SK-N-SH (cell line): Measurements from ENCODE around the gene LURAP1L. TPM values are rescaled to one million over a fixed set of nuclear protein-coding genes. Genes with fewer than 3 reads are reported as not detected.

ENCODE experiments used
- CTCF ChIA-PET: fragments of 300-600, 350-600 bp; formaldehyde crosslinking; extraction: SDS; loops from one replicate; lab custom pipeline; 2021; lab: Yijun Ruan, JAX
- POLR2A ChIA-PET: fragments of 350-600 bp; sonication (Branson Sonifier 250); formaldehyde crosslinking; extraction: SDS; loops from one replicate; lab custom pipeline; 2020; ENCODE audit warnings: antibody characterized with exemption, inconsistent platforms; lab: Yijun Ruan, JAX
- DNase-seq: peaks from one replicate; pipeline ENCODE4 v3.0.0; 2012
- H2AFZ ChIP-seq: fragments of 200-600 bp; sonication (generic); 2 replicates; pipeline ENCODE4 v1.8.1; 2016; ENCODE audit warnings: antibody characterized with exemption, mild to moderate bottlenecking, low read depth
- H3F3A ChIP-seq: fragments of 200-600 bp; sonication (generic); replicated peaks from 2 replicates; pipeline ENCODE3; 2016; ENCODE audit warnings: antibody characterized with exemption, mild to moderate bottlenecking; ENCODE audit not compliant: insufficient read depth
- H3K27ac ChIP-seq, 2 experiments: fragments of 200-500 bp in 1 of 2; fragments of 200-600 bp in 1 of 2; sonication (Bioruptor generic) in 1 of 2; sonication (generic), shearing (Covaris generic) in 1 of 2; 2 replicates each; pipeline versions ENCODE4 v1.5.1 to v1.6.1; 2014 to 2016; ENCODE audit warnings: low read depth in 2 of 2, inconsistent platforms in 1 of 2, low read length in 1 of 2, mild to moderate bottlenecking in 1 of 2, mixed read lengths in 1 of 2
- H3K27me3 ChIP-seq: fragments of 200-600 bp; sonication (generic), shearing (Covaris generic); 2 replicates; pipeline ENCODE4 v1.6.1; 2016; ENCODE audit warnings: mixed run types; ENCODE audit not compliant: insufficient read depth
- H3K36me3 ChIP-seq, 2 experiments: fragments of 200-500 bp in 1 of 2; fragments of 200-600 bp in 1 of 2; sonication (Bioruptor generic) in 1 of 2; sonication (generic) in 1 of 2; replicated peaks in 1 of 2; 2 replicates each; pipeline versions ENCODE3 to v1.5.1; 2014 to 2016; ENCODE audit warnings: low read length in 1 of 2, mild to moderate bottlenecking in 1 of 2; ENCODE audit not compliant: insufficient read depth in 2 of 2, control insufficient read depth in 1 of 2
- H3K4me1 ChIP-seq, 2 experiments: fragments of 200-500 bp in 1 of 2; fragments of 200-600 bp in 1 of 2; sonication (Bioruptor generic) in 1 of 2; sonication (generic), shearing (Covaris generic) in 1 of 2; 2 replicates each; pipeline versions ENCODE4 v1.5.1 to v1.6.1; 2014 to 2016; ENCODE audit warnings: low read depth in 1 of 2, low read length in 1 of 2, mixed run types in 1 of 2; ENCODE audit not compliant: insufficient read depth in 2 of 2, control insufficient read depth in 1 of 2
- H3K4me2 ChIP-seq: fragments of 200-600 bp; sonication (generic), shearing (Covaris generic); 2 replicates; pipeline ENCODE4 v1.6.1; 2017; ENCODE audit warnings: mixed run types
- H3K4me3 ChIP-seq, 2 experiments: fragments of 200-500 bp in 1 of 2; fragments of 200-600 bp in 1 of 2; sonication (Bioruptor generic) in 1 of 2; sonication (generic), shearing (Covaris generic) in 1 of 2; 2 replicates each; pipeline versions ENCODE4 v1.5.1 to v1.8.1; 2014 to 2016; ENCODE audit warnings: low read depth in 2 of 2, inconsistent platforms in 1 of 2, low read length in 1 of 2, mild to moderate bottlenecking in 1 of 2, mixed read lengths in 1 of 2, moderate library complexity in 1 of 2
- H3K79me2 ChIP-seq: fragments of 200-600 bp; sonication (generic); 2 replicates; pipeline ENCODE4 v1.8.1; 2017; ENCODE audit warnings: mild to moderate bottlenecking; ENCODE audit not compliant: insufficient read depth
- H3K9ac ChIP-seq: fragments of 200-600 bp; sonication (generic); 2 replicates; pipeline ENCODE4 v1.6.1; 2017; ENCODE audit warnings: mixed run types
- H3K9me2 ChIP-seq: fragments of 200-600 bp; sonication (generic); 2 replicates; pipeline ENCODE4 v1.6.1; 2017; ENCODE audit warnings: mixed run types
- H3K9me3 ChIP-seq: fragments of 200-600 bp; sonication (generic); 2 replicates; pipeline ENCODE4 v1.6.1; 2017; ENCODE audit warnings: mixed run types, mild to moderate bottlenecking, moderate library complexity
- H4K20me1 ChIP-seq: fragments of 200-600 bp; sonication (generic); 2 replicates; pipeline ENCODE4 v1.6.1; 2017; ENCODE audit warnings: mild to moderate bottlenecking, mixed run types; ENCODE audit not compliant: insufficient read depth
- CHD2 ChIP-seq: fragments of 150-350 bp; IDR thresholded peaks from 2 replicates; pipeline ENCODE4 v1.6.1; 2018; ENCODE audit warnings: low read length; ENCODE audit not compliant: partially characterized antibody
- CTCF ChIP-seq: fragments of 200-600 bp; sonication (generic); IDR thresholded peaks from 2 replicates; pipeline ENCODE4 v1.6.1; 2017; ENCODE audit warnings: antibody characterized with exemption, mild to moderate bottlenecking, moderate library complexity
- GATA2 ChIP-seq: sonication (generic); formaldehyde crosslinking; IDR thresholded peaks from 2 replicates; pipeline ENCODE4 v1.5.0; 2020; ENCODE audit warnings: mild to moderate bottlenecking, missing genetic modification reagents
- NFIC ChIP-seq: IDR thresholded peaks from 2 replicates; pipeline ENCODE4 v1.4.0; 2012; ENCODE audit warnings: borderline replicate concordance
- POLR2AphosphoS5 ChIP-seq: IDR thresholded peaks from 2 replicates; pipeline ENCODE4 v1.6.1; 2012; ENCODE audit warnings: low read depth, low read length
- RAD21 ChIP-seq: IDR thresholded peaks from 2 replicates; pipeline ENCODE4 v1.6.1; 2012; ENCODE audit warnings: mild to moderate bottlenecking, low read length
- REST ChIP-seq: IDR thresholded peaks from 2 replicates; pipeline ENCODE4 v1.6.1; 2012; ENCODE audit warnings: mild to moderate bottlenecking, low read depth, low read length, moderate library complexity
- RFX5 ChIP-seq: IDR thresholded peaks from 2 replicates; pipeline ENCODE4 v1.6.1; 2012; ENCODE audit warnings: mild to moderate bottlenecking, improper control_type of control experiment, low read length
- SIN3A ChIP-seq: IDR thresholded peaks from 2 replicates; pipeline ENCODE4 v1.6.1; 2012; ENCODE audit warnings: low read depth, mild to moderate bottlenecking, low read length, moderate library complexity, borderline replicate concordance
- TAF1 ChIP-seq: IDR thresholded peaks from 2 replicates; pipeline ENCODE4 v1.6.1; 2012; ENCODE audit warnings: low read depth, mild to moderate bottlenecking, low read length, moderate library complexity, borderline replicate concordance
- TCF12 ChIP-seq: IDR thresholded peaks from 2 replicates; pipeline ENCODE4 v1.4.0; 2012
- YY1 ChIP-seq: IDR thresholded peaks from 2 replicates; pipeline ENCODE4 v1.4.0; 2012; ENCODE audit warnings: low read depth, mild to moderate bottlenecking
- ZBTB33 ChIP-seq: IDR thresholded peaks from 2 replicates; pipeline ENCODE4 v1.4.0; 2012; ENCODE audit warnings: low read depth, borderline replicate concordance
- WGBS: methylation state at CpG from one replicate; pipeline ENCODE4 v1.1.6; 2017; ENCODE audit warnings: low lambda C conversion rate; 5-methylcytosine and 5-hydroxymethylcytosine counted together
- polyA plus RNA-seq, 3 experiments: library from polyadenylated mRNA; depleted of rRNA; stranded (reverse); fragments of >200 nt; gene quantifications; 2 replicates each; pipeline ENCODE4 v1.2.3, GENCODE V29; 2012

The LURAP1L gene
- polyA plus RNA-seq, 1 of the 3 experiments (the other 2 are of a cell fraction), result 3.4 TPM

- H3K79me2 ChIP-seq, result no peaks in the 10 kb centered on the region
- no peak overlapping the region for H3K4me2 ChIP-seq
- H3K27ac ChIP-seq, result no peak overlapping the region
- no peaks in the 10 kb centered on the region for H3K27me3 ChIP-seq
- ChIA-PET CTCF (interaction anchor here (0.8 to 2.6 kb wide), 4 partner anchors 17 to 69 kb away, joined by 3 to 10 read pairs (median 4); no protein-coding TSS in a partner anchor), POLR2A (no interaction called here)
- no peaks in the 10 kb centered on the region for H4K20me1 ChIP-seq
- H3F3A ChIP-seq, result peaks cover 7% of the 10 kb centered on the region
- TF ChIP-seq RFX5 (no peak), REST (no peak)
- 67% methylated on average over 3 of the region's 3 CpGs for WGBS
- no peak overlapping the region for H2AFZ ChIP-seq
- H3K4me1 ChIP-seq, result peaks cover 0 to 3% of the 10 kb centered on the region in 2 experiments; a peak in 2 of 4 replicates
- H3K9ac ChIP-seq, result no peak overlapping the region
- no peaks in the 10 kb centered on the region for H3K9me3 ChIP-seq
- H3K36me3 ChIP-seq, result no peaks in the 10 kb centered on the region
- DNase-seq, result no peak
- H3K4me3 ChIP-seq, result no peak overlapping the region
- H3K9me2 ChIP-seq, result no peaks in the 10 kb centered on the region
These were observed 2.9 kb upstream of the LURAP1L start for GRCh38 chr9:12771891-12772290.

- POLR2A ChIA-PET, result no interaction called here
- no peaks in the 10 kb centered on the region for H3K27me3 ChIP-seq
- H3K9me3 ChIP-seq, result no peaks in the 10 kb centered on the region
- H2AFZ ChIP-seq, result no peak overlapping the region
- H3K9me2 ChIP-seq, result no peaks in the 10 kb centered on the region
- CTCF ChIA-PET, result interaction anchor here (1.0 to 2.6 kb wide), 7 partner anchors 9 to 111 kb away, joined by 3 to 10 read pairs (median 4); no protein-coding TSS in a partner anchor
- peaks cover 8% of the 10 kb centered on the region for H3F3A ChIP-seq
- no peaks in the 10 kb centered on the region for H4K20me1 ChIP-seq
- H3K4me3 ChIP-seq, result no peak overlapping the region
- H3K27ac ChIP-seq, result no peak overlapping the region
- no peak for DNase-seq
- TF ChIP-seq RAD21 (no peak), CHD2 (no peak), YY1 (no peak), ZBTB33 (no peak), NFIC (no peak), SIN3A (no peak), TAF1 (no peak), GATA2 (CRISPR knock-in tag) (no peak), TCF12 (no peak), POLR2AphosphoS5 (no peak), CTCF (no peak)
- 94% methylated on average over 2 of the region's 2 CpGs for WGBS
- H3K9ac ChIP-seq, result no peak overlapping the region
- no peaks in the 10 kb centered on the region for H3K79me2 ChIP-seq
- peaks cover 0 to 5% of the 10 kb centered on the region in 2 experiments; a peak in 2 of 4 replicates for H3K4me1 ChIP-seq
- no peak overlapping the region for H3K4me2 ChIP-seq
- H3K36me3 ChIP-seq, result no peaks in the 10 kb centered on the region
These were observed 1.3 kb upstream of the LURAP1L start for GRCh38 chr9:12773562-12773961.
